Activated gamma-delta T cell treated with Interleukin-2 at 50 U/mL for 16 hours (primary cell): Measurements from ENCODE around the gene ANKHD1.

Experiments
- DNase-seq: peaks from one replicate; pipeline ENCODE4 v3.0.0-alpha.2; 2020

Gene ANKHD1

DNA sequence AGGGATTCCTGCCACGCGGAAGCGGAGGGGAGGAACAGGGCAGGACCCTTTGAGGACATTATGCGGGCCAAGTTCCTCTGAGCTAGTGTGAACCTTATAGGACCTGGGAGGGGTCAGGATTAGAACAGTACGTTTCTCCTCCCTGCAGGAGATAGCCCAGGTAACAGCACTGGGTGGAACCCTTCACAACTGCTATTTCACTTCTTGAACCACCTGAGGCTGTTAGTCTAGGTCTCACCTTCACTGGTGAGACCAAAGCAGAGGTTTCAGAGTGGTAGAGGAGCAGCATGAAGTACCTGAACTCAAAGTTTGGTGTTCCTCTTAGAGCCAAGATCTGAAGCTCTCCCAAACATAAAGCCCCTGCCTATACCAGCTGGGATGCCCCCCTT is 146.7 kb downstream of the ANKHD1 start:
- no peak for DNase-seq

DNA sequence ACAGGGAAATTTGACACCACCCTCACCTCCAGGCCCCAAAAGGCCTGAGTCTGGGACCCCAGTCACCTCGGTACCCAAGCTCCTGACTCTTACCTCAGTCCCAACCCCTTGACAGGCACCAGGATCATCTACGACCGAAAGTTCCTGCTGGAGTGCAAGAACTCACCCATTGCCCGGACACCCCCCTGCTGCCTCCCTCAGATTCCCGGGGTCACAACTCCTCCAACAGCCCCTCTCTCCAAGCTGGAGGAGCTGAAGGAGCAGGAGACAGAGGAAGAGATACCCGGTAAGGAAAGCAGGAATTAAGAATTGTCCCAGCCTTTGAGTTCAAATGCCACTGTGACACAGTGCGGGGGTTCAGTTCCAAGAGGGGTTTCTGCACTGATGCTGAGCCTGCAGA is 147.2 kb downstream of the ANKHD1 start:
- DNase-seq: no peak

DNA sequence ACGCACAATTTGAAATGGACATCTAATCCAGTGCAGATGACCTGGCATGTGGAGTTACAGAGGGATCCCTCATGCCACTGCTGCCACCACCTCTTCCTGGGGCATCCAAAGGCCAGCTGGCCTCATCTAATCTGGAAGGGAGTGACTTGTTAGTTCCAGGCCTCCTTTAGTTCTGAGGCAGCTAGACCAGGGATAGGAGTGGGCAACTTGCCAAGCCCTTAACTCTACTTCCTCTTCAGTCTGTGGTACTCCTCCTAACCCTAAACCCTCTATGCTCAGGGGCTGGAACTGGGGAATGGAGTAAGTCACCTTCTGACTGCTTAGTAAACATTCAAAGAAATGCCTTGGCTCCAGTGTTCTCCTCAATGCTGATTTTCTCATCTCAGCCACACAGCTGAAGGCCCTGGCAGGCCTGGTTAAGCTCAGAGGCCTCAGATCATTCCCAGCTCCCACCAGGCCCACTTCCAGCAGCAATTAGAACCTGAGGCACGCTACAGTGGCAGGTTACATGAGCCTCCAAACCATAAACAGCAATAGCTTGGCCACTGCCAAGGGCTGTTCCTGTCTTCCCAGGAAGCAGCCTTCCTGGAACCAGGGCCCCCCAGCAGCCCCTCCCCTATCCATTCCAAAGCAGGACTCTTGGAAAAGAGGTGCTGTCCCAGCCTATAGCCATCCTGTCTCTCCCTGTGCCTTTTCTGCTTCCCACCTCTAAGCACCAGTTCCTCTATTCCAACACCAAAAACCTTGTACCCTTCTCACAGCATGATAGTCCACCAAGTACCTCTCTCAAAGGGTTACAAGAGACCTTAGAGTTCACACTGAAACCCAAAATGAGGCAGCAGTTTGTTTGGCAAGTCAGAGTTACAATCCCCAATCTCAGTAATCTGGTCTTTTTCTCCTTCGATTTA is 147.9 kb downstream of the ANKHD1 start:
- no peak for DNase-seq

DNA sequence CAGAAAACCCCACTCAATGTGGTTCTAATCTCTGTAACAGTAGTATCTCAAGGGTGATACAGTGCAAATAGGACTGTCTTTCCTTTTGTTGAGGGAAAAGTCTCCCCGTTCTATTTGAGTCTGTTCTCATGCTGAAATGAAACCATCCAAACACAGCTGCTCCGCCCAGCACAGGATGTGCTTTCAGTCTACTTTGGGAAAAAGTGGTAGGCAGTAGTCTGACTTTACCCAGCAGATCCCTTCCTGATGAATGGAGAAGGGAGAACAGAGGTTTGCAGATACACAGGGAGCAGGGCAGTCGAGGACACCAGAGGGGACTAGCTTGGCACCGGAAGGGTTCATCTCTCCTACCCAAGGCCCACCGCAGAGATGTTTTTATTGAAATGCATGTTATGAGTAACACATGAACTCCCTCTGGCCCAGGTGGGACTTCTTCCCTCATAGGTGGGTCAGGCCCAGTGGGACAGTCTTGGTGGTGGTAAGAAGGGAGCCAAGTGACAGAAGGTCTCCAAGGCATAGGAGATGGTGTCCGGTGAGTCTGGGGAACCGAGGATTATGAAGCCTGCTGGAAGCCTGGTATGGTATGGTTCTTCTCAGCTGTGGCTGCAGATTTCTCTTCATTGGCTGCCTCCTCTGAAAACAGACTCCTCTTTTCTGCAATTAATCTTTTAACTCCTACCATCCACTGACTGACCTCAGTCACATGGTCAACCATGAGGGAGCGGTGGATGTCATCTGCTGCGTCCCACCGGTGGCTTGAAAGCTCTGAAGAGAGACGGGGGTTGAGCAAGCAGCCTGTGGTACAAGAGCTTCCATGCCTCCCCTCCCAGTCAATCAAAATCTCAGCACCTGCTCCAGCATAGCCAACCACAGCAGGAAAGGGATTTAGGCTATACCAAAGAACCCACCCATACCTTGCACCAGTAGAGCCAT is 148.8 kb downstream of the ANKHD1 start:
- no peak for DNase-seq

DNA sequence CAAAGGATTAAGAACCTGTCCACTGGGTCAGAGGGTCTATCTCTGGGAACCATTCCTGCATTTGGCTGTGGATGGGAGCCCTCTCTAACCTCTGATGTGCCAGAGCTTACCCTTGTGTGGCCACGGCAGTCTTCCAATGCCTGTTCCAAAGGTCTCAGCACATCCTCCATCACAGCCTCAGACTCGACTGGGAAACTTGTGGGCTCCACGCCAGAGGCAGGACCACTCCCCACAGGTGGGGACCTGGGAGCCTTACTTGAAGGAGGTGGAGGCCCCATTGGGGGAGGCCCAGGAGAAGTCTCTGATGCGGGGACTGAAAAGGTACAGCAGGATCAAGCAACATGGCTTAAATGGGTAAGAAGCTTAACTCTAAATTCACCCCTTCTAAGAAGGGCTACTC is 150.2 kb downstream of the ANKHD1 start:
- DNase-seq: no peak

DNA sequence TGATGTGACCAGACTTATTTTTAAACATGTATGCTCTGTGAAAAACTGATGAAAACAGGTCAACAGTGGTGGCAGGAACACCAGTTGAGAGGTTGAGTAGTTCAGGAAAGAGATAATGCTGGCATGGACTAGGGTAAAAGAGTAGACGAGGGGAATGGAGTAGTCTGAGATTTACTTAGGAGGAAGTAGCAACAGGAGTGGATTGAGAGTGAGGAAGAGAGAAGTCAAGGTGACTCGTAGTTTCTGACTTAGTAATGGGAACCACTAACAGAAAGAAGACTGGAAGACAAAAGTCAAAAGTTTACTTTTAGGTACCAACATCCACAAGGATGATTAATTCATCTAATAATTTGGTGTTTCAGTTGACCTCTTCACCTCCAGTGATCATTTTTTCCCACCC is 152.0 kb downstream of the ANKHD1 start:
- DNase-seq: no peak

DNA sequence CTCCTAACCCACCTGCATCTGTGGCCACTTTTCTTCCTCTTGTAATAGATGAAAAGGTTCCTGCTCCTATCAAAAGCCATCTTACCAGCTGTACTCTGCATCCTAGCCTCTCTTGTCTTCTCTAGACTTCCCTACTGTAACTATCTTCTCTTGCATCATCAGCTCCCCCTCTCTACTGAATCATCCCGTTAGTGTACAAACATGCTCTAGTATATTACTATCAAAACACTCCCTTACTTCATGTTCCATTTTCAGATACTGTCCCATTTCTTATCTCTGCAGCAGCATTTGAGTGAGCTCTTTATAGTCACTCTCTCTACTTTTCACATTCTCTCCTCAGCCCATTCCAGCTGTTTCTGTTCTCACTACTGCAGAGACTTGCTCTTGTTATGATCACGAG is 152.8 kb downstream of the ANKHD1 start:
- no peak for DNase-seq

DNA sequence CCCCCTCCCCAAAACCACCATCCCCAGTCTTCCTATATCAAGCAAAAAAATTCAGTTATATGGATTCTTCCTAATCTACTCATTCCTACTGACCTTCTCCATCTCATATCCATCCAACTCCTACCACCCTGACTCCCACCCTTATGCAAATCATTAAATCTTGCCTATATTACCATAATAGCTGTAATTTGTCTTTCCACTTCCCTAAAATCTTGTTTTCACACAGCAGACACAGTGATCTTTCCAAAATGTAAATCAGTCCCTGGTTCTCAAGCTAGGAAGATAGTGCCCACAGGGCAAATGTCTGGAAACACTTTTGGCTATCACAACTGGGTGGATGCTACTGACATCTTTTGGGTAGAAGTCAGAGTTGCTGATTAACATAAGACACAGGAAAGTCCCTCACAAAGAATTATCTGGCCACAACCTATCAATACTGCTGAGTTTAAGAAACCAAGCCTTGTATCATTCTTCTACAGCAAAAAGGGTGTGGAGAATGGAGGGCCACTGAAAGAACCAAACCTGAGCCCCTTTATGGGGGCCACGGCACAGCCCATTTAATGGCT is 154.2 kb downstream of the ANKHD1 start:
- DNase-seq: no peak

DNA sequence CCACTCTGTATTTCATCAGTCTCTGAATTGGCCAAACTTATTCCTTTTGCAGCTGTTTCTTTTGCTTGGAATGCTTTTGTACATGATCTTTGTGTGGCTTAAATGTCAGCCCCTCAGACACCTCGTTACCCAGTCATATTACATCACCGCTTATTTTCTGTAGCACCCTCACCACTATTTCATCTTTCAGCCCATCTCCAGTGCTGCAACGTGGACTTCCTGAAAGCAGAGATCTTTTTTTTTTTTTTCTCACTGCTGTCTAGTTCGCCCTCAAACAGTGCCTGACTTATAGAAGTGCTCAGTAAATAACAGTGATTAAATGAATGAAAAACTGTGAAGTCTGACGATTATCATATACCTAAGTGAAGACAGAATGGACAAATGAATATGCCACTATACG is 154.8 kb downstream of the ANKHD1 start:
- no peak for DNase-seq

DNA sequence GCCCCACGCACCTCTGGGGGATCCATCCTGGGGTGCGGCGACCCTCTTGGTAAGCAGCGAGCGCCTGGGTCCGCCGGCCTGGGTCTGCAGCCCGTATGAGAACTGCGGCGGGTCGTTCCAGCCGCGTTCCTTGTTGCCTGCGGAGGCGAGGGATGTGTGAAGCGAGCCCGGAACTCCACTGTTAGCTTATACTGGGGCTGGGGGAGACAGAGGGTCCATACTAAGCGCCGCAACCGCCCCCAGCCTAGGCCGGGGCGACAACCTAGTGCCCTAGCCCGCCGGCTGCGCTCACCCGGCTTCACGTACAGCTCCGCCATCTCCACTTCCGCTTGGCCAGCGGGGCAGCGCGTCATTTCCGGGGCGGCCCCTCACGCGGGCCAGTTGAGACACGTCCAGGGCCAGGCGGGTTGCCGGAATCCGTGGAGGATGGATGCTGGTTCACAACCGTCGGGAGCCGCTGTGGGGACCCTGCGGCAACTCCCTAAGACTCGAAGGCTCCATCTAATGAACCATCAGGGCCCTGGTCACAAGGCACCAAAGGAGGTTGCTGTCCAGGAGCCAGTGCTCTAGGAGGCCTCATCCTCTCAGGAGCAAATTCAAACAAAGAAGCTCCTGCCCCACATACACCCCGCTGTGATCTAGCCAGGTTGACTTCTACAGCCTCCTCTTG is 155.6 kb downstream of the ANKHD1 start, which contains the start of gene SRA1:
SRA1 (minus strand) TSS at position 338 of the 670 bp plus-strand sequence; CDS start at position 317, 21 bp downstream.
- DNase-seq: peak; percentile 79

DNA sequence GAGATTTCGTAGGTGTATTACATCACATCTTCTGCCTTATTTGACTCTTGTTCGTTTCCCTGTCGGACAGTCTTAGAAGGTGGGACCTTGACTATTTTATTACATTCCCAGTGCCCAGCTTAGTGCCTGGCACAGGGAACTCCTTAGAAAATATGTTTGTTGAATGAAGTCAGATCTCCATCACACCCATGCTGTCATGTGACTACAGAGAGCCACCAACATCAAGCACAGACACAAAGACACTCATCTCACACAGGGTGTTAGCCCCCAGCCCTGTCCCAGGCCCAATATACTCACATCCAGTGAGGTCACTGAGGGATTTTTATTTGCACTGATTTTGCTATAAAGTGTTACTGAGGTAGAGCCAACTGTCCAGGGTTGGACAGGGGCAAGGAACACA is 156.3 kb downstream of the ANKHD1 start:
- no peak for DNase-seq

DNA sequence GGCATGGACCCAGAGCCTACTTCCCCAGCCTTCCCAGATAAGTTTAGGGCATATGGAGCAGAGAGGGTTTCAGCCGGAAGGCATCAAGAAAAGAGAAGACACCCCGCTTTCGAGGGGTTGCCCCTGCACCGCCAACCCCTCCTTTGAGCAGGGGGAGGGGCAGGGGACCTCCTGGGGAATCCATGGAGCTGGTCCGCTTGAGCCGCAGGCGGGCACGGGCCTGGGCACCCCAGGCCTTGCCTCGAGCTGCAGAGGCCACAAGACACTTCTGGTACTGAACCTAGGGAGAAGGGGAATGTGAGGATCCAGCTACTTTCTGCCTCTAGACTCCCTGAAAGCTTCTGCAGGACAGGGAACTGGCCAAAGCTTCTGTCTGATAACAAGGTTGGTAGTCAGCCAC is 156.9 kb downstream of the ANKHD1 start:
- no peak for DNase-seq

DNA sequence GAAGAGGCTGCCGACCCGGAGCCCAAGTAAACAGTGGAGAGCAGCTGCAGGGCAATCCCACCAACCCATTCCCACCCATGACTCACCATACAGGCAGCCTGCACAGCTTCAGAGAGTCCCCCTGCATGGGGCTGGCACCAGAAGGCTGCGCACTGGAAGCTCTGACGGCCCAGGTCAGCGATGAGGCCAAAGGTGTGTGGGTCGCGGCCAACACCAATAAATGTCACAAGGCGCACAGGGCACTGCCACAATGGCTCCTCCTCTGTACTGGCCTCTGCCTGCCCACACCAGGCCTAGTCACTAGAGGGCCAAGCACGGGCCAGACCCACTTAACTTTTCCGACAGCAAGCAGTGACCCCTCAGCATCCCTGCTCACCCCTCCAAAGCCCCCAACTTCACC is 158.6 kb downstream of the ANKHD1 start:
- DNase-seq: no peak

DNA sequence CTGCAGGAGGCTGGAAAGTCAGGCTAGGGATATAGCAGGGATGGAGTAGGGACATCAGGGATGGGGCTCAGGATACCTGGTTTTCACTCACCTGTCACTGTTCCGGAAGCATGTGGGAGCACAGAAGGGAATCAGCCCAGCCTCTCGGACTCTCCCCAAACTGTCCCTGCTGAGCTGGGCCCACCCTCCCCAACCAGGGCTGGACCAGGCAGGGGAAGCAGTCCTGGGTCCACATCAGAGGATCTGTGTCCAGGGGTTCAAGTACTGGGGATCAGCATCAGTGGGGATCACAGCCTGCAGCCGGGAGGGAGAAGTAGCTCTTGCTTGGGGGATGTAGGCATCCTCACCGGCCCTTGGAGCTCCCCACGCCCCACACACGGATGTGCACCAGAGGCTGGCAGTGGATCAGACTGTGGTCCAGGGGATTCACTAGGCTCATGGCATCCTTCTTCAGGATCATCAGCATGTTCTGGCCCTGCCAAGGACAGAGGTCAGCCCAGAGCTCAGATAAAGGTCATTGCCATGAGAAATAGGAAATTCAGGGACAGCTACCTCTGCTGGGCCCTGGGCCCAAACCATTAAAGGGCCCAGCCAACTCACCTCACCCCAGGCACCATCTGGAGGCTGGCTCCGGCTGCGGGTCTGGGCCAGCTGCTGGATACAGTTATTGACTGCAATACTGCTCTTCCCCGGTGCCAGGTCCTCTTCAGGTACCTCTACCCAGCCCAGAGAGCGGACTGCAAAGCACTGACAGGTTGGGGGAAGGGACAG is 160.3 kb downstream of the ANKHD1 start:
- no peak for DNase-seq

DNA sequence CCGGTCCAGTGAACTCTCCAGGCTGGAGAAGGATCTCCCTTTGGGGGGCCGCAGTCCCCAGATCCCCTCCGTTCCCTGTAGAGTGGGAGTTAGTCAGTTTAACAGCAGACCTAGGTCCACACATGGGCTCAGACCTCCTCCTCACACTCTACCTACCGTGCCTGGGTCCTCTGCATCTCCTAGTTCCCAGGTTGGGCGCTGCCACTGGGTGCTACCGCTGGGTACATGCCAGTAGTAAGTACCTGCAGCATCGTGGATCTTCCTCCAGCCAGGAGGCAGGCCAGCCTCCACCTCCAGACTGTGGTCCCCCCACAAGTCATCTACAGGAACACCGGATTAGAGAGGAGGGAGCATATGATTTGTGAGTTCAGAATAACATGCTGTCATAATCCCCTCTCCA is 162.0 kb downstream of the ANKHD1 start:
- DNase-seq: no peak

DNA sequence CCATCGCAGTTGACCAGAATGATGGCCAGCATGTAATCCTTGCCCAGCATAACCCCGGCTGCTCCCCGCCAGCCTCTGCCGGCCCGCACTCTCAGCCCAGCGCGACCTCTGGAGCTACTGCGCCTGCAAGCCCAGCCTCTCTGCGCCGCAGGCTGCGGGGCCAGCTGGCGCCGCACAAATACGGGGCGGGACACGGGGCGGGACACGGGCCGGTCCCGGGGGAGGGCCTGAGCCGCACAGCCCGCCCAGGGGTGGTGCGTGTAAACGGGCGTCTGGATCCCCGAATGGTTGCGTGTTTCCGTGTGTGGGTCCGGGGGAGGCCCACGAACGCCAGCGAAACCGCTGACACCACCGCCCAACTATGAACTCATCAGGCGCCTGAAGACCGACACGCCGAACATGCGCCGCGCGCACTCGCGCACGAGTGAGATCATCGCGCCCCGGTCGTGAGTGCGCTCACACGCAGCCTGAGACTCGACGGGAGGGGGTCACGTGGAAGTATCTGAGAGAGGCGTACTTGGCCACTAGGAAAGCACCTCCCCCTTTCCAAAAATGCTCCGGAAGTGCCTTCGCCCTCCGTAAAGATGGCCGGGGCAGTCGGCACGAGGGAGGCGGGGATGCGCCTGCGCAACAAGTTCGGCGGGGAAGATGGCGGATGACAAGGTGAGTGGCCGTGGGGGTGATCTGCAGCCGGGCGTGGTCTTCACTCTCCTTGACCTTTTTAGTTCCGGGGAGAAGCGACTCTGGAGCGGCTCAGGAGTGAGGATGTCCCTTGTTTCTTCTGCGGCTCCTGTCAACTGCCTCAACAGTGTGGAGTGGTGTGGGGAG is 162.8 kb downstream of the ANKHD1 start, which contains the start of the genes APBB3 and SLC35A4:
APBB3 (minus strand) TSS at position 403 of the 828 bp plus-strand sequence; CDS start at position 50, 353 bp downstream.
SLC35A4 (plus strand) TSS at position 633 of the 828 bp plus-strand sequence. CDS start 2,342 bp downstream, outside the sequence.
- peak; percentile 96 for DNase-seq

DNA sequence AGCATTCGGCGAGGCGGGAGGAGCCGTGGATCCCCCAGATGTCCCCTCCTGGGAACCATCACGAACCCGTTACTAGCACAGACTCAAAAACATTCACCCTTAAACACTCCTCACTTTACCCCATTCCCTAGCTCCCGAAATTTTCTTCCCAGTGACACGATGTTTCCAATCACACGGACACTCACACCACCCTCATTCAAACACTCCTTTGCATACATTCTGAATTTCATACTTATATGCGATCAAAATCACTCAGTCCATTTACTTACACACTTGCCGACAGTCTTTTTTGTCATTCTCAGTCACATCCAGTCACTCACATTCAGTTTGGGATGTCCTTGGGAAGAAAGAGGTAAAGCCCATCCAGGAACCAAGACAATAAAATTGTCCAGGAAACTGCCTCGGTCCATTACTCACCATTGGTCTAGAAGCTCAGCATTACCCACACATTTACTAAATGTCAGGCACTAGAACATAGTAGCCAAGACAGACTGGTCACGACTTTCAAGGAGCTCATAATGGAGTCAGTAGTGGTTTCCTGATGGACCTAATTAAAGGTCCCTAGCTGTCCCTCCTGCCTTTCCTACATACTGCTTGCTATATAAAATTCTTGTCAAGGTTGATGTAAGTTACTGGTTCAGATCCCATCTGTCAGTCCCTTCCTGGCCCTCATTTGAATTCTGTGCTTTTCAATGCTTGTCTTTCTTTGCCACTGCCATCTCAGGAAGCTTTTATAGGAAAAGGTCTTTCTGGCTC is 163.6 kb downstream of the ANKHD1 start:
- DNase-seq: no peak

DNA sequence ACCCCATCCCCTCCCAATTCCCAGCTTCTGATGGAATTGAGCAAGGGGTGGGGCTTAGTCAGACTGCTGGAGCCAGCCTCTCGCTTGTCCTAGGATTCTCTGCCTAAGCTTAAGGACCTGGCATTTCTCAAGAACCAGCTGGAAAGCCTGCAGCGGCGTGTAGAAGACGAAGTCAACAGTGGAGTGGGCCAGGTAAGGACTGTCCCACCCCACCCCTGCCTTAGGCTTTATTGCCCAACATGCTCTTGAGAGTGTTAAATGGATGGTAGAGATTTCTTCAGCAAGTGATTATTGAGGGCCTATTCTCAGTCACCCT is 164.1 kb downstream of the ANKHD1 start:
- no peak for DNase-seq

DNA sequence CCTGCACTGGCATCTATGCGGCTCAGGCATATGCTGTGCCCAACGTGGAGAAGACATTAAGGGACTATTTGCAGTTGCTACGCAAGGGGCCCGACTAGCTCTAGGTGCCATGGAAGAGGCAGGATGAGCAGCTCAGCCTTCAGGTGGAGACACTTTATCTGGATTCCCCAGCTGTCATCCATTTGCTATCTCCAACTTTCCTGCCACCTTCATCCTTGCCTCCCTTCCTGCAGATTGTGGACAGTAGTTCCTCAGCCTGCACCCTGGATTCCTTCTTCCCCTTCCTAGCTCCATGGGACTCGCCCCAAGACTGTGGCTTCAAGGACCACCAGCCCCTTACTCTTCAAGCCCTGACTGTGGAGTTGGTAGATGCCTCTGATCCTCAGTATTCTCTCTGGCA is 165.0 kb downstream of the ANKHD1 start:
- DNase-seq: no peak

DNA sequence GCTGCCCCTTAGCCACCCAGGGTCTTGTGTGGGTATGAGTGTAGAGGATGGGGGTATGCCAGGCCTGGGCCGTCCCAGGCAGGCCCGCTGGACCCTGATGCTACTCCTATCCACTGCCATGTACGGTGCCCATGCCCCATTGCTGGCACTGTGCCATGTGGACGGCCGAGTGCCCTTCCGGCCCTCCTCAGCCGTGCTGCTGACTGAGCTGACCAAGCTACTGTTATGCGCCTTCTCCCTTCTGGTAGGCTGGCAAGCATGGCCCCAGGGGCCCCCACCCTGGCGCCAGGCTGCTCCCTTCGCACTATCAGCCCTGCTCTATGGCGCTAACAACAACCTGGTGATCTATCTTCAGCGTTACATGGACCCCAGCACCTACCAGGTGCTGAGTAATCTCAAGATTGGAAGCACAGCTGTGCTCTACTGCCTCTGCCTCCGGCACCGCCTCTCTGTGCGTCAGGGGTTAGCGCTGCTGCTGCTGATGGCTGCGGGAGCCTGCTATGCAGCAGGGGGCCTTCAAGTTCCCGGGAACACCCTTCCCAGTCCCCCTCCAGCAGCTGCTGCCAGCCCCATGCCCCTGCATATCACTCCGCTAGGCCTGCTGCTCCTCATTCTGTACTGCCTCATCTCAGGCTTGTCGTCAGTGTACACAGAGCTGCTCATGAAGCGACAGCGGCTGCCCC is 165.6 kb downstream of the ANKHD1 start:
- DNase-seq: no peak
